ENCODE measurements around the gene AJM1.
"Not testable (repeated sequence)": the region's sequence is repeated elsewhere in the genome, so short reads cannot be mapped to it uniquely, and the experiment has no call there.

The AJM1 gene

GRCh38 chr9:136832581-136832980 lies 9.7 kb upstream of the AJM1 start:
- DNase-seq, result no peak

DNA sequence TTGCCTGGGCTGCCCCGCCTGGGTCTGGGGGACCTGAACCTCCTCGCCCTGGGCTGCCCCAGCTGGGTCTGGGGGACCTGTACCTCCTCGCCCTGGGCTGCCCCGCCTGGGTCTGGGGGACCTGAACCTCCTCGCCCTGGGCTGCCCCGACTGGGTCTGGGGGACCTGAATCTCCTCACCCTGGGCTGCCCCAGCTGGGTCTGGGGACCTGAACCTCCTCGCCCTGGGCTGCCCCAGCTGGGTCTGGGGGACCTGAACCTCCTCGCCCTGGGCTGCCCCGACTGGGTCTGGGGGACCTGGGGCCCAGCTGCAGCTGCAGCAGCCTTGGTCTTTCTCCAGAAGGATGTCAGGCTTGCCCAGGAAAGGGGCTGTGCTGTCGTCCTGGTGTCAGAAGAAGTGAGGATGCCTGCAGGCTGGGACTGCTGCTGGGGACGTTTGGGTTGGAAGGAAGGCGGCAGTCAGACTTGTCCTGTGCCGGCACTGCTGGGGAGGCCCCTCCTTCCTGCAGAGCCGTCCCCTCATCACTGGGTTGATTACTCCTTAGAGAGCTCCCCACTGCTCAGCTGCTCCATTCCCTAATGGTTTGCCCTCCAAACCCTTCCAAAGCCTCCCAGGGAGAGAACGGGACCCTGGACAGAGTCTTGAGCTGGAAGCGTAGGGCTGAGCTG lies 8.8 kb upstream of the AJM1 start:
- DNase-seq, result not testable (repeated sequence)

- DNase-seq, result no peak
Observed at GRCh38 chr9:136835162-136835931, 6.9 kb upstream of the AJM1 start.

- DNase-seq, result no peak
Observed at GRCh38 chr9:136835932-136836904, 6.1 kb upstream of the AJM1 start.

DNA sequence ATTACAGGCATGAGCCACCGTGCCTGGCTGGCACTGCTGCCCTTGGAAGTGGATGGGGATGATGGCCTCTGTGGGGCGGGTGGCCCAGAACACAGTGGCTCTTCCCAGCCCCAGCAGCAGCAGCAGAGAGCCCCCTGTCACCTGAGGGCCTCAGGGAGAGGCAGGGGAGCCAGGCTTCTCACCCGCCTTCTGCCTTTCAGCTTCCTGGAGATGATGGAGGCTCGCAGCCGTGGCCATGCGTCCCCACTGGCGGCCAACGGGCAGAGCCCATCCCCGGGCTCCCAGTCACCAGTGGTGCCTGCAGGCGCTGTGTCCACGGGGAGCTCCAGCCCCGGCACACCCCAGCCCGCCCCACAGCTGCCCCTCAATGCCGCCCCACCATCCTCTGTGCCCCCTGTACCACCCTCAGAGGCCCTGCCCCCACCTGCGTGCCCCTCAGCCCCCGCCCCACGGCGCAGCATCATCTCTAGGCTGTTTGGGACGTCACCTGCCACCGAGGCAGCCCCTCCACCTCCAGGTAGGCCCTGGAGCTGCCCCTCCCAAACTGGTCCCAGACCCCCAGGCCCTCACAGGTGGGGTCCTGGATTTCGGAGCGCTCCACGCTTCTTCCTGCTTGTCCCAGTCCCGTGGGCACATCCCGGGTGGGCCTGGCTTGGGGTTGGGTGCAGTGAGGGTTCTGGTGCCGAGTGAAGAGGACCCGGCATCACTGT lies 5.0 kb upstream of the AJM1 start:
- DNase-seq, result no peak

DNA sequence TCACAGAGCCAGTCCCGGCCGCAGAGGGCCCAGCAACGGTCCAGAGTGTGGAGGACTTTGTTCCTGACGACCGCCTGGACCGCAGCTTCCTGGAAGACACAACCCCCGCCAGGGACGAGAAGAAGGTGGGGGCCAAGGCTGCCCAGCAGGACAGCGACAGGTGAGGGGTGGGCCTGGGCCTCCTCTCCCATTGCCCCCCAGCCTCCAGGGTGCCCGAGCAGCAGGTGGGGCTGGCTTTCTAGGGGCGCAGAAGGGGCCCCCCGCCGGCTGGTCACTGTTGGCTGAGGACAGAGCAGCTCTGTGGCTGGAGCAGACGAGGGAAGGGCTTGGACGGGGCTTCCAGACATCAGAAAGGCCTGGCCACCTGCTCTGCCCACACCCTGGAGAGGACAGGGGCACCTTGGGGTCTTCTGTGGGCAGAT lies 4.4 kb upstream of the AJM1 start:
- DNase-seq, result not testable (repeated sequence)

DNA sequence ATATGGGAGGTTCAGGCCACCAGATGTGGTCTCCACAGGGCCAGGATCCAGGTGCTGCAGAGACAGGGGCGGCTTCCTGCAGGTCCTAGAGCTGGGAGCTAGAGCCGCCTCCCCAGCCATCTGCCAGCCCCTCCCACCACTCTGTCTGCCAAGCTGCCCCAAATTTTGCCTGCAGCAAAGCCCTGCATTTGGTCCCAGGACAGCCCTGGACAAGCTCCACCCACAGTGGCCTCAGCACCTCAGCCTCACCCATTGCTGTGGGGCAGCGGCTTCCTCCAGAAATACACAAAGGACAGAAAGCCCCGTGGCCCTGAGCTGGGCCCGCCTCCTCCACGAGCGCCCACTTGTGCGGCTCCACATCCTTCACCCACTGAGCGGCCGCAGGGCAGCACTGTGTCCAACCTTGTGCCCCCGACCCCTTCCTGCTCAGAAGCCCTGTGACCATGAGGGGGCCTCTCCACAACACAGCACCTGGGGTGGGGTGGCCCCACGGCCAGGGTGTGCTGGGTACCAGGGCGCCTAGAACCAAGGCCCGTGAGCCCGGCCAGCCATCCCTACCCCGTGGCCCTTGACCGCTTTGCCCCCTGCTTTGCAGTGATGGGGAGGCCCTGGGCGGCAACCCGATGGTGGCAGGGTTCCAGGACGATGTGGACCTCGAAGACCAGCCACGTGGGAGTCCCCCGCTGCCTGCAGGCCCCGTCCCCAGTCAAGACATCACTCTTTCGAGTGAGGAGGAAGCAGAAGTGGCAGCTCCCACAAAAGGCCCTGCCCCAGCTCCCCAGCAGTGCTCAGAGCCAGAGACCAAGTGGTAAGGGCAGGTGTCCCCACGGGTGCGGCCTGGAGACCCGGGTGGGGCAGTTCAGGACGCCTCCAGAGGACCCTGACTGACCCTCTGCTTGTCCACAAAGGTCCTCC lies 3.7 kb upstream of the AJM1 start:
- DNase-seq, result no peak

GRCh38 chr9:136839229-136840139 lies 2.8 kb upstream of the AJM1 start:
- no peak for DNase-seq

DNA sequence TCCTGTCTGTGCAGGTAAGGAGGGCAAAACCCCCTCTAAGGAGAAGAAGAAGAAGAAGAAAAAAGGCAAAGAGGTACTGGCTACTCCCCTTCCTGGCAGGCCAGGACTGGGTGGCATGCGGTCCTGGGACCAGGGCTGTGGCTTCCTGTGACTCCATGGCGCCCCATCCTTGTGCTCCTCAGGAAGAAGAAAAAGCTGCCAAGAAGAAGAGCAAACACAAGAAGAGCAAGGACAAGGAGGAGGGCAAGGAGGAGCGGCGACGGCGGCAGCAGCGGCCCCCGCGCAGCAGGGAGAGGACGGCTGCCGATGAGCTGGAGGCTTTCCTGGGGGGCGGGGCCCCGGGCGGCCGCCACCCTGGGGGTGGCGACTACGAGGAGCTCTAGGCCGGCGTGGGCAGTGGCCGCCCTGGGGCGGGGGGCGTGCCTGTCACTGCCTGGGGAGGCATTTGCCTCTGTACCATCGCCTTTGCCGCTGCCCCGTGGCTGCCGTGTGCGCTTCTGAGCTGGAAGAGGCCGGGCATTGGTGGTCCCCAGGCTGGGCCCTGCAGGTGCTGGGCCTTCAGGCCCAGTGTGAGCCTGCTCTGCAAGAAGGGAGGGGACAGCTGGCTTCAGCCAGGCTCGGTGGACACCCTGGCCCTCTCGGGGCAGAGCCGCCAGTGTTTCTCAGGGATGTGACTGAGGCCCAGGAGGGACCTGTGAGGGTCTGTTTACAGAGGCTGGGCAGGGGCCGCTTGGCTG lies 2.0 kb upstream of the AJM1 start:
- DNase-seq, result no peak

- DNase-seq, result no peak
Observed at GRCh38 chr9:136840877-136841645, 1.2 kb upstream of the AJM1 start.

DNA sequence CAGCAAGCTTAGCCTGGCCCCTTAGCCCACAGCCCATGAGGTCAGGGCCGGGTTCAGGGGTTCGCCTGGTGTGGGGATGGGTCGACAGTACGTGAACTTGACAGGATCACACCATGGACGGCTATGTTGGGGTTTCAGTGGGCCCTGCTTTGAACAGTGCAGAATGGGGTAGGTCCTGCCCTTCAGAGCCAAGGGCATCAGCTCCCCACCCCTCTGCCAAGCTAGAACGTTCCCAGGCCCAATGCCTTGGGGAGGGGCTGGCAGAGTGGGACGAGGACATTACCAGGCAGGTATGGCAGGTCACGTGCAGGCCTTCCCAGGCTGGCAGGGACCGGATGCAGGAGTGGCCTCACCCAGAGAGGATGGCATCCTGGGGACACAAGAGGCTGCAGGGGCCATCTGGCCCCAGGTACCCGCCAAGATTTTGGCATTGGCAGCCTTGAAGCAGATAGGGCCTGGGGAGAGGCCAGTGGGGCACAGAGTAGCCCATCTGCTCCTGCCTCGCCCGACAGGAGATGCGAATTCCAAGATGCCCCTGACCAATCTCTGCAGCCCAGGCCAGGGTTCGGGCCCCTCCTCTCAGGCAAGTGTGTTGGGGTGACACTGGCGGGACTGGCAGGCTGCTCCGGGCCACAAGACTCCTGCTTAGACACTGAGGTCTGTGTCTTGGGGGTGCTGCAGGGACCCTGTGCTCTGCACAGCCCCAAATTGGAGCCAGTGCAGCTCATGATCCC lies 465 bp upstream of the AJM1 start:
- DNase-seq, result not testable (repeated sequence)

DNA sequence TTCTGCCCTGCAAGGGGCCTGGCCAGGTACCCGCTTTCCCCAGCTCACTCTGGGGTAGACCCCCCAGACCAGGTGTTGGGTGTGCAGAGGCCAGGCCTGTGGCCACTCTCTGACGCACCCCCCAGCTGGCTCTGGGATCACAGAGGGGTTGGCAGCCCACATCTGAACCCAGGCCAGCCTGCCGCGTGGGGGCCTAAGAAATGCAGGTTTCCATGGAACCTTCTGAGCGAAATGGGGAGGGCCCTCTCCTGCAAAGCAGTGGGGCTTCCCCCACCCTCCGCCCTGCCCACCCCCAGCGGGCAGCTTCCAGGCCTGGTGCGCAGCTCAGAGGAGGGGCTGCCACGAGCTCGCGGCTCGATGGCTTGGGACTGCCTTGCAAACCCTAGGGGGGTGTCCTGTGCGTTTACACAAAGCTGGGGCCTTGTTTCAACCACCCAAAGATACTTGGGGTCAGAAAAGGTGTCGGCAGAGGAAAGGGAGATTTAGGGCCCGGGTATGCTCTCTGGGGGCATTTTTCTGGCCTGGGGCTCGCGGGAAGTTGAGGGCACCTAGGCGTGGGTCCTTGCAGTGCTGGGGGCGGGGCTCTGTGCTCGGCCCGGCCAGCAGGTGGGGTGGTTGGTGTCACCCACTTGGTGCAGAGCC lies 1.0 kb downstream of the AJM1 start:
- not testable (repeated sequence) for DNase-seq

GRCh38 chr9:136843801-136844740 lies 1.8 kb downstream of the AJM1 start:
- peak; percentile 89 for DNase-seq

GRCh38 chr9:136844761-136845464 lies 2.6 kb downstream of the AJM1 start:
- DNase-seq, result no peak

GRCh38 chr9:136845465-136846260 lies 3.4 kb downstream of the AJM1 start:
- no peak for DNase-seq

Data from activated CD8-positive, alpha-beta memory T cell treated with anti-CD3 and anti-CD28 coated beads, Interleukin-2, amount 50 U/mL, for 48 hours (primary cell).